ENCODE data around the gene INTS3.

The INTS3 gene, protein sequence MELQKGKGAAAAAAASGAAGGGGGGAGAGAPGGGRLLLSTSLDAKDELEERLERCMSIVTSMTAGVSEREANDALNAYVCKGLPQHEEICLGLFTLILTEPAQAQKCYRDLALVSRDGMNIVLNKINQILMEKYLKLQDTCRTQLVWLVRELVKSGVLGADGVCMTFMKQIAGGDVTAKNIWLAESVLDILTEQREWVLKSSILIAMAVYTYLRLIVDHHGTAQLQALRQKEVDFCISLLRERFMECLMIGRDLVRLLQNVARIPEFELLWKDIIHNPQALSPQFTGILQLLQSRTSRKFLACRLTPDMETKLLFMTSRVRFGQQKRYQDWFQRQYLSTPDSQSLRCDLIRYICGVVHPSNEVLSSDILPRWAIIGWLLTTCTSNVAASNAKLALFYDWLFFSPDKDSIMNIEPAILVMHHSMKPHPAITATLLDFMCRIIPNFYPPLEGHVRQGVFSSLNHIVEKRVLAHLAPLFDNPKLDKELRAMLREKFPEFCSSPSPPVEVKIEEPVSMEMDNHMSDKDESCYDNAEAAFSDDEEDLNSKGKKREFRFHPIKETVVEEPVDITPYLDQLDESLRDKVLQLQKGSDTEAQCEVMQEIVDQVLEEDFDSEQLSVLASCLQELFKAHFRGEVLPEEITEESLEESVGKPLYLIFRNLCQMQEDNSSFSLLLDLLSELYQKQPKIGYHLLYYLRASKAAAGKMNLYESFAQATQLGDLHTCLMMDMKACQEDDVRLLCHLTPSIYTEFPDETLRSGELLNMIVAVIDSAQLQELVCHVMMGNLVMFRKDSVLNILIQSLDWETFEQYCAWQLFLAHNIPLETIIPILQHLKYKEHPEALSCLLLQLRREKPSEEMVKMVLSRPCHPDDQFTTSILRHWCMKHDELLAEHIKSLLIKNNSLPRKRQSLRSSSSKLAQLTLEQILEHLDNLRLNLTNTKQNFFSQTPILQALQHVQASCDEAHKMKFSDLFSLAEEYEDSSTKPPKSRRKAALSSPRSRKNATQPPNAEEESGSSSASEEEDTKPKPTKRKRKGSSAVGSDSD

GRCh38 chr1:153727463-153728304 is at the start of gene INTS3:
Gene INTS3, plus strand, starts transcription at chr1:153728050. Its CDS starts 585 bp downstream, at chr1:153728635.
- DNase-seq (ENCODE audit: low read depth), result peak; percentile 100

GRCh38 chr1:153678519-153679336 is 49.1 kb upstream of the INTS3 start, which contains the start of gene NPR1:
Gene NPR1, plus strand, starts transcription at chr1:153678688. Its CDS starts 421 bp downstream, at chr1:153679109.
- no peak for DNase-seq (ENCODE audit: low read depth)

DNA sequence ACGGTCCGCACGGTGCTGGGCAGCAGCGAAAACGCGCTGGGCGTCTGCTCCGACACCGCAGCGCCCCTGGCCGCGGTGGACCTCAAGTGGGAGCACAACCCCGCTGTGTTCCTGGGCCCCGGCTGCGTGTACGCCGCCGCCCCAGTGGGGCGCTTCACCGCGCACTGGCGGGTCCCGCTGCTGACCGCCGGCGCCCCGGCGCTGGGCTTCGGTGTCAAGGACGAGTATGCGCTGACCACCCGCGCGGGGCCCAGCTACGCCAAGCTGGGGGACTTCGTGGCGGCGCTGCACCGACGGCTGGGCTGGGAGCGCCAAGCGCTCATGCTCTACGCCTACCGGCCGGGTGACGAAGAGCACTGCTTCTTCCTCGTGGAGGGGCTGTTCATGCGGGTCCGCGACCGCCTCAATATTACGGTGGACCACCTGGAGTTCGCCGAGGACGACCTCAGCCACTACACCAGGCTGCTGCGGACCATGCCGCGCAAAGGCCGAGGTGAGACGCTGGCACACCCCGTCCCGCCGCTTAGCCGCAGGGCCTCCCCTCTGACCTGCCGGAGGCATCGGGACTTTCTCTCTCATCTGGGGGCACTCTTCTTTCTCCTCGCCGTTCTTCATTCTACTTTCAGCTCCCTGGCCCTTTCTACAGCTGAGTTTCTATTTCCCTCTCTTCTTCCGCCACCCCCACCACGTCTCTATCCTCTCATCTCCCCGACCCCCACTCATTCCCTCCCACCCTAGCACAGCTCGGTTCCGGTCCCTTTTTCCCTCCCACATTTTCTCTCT is 48.3 kb upstream of the INTS3 start:
- DNase-seq (ENCODE audit: low read depth), result no peak

GRCh38 chr1:153680120-153680403 is 47.8 kb upstream of the INTS3 start:
- no peak for DNase-seq (ENCODE audit: low read depth)

GRCh38 chr1:153682730-153683129 is 45.1 kb upstream of the INTS3 start:
- DNase-seq (ENCODE audit: low read depth), result no peak

DNA sequence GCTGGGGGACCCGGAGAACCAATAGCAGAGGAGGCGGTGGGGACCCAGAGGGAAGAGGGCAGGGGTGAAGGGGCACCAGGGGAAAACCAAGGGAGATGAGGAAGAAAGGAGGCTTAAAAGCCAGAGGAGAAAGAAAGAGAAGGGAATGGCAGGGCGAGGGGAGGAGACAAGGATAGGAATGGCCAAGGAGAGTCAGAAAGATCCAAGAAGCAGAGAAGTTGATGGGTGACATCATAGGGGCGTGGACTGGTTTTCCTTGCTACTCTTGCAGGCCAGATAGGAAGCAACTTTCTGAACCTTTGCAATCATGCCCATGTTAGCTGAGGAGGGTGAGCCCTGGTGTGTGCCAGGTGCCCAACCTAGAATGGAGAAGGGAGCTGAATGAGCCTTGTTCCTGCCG is 44.0 kb upstream of the INTS3 start:
- no peak for DNase-seq (ENCODE audit: low read depth)

DNA sequence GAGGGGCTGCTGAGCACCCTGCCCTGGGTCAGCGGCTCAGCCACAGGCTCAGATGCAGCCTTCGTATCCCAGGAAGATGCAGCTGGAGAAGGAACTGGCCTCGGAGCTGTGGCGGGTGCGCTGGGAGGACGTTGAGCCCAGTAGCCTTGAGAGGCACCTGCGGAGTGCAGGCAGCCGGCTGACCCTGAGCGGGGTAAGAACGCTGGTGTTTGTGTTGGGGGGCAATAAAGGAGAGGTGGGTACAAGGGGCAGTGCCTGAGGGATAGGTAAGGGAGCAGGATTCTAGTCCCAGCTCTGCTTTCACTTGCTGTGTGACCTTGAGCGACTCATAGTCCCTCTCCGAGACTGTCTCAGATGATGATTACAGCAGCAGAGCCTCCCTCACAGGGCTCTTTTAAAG is 43.0 kb upstream of the INTS3 start:
- DNase-seq (ENCODE audit: low read depth), result no peak

DNA sequence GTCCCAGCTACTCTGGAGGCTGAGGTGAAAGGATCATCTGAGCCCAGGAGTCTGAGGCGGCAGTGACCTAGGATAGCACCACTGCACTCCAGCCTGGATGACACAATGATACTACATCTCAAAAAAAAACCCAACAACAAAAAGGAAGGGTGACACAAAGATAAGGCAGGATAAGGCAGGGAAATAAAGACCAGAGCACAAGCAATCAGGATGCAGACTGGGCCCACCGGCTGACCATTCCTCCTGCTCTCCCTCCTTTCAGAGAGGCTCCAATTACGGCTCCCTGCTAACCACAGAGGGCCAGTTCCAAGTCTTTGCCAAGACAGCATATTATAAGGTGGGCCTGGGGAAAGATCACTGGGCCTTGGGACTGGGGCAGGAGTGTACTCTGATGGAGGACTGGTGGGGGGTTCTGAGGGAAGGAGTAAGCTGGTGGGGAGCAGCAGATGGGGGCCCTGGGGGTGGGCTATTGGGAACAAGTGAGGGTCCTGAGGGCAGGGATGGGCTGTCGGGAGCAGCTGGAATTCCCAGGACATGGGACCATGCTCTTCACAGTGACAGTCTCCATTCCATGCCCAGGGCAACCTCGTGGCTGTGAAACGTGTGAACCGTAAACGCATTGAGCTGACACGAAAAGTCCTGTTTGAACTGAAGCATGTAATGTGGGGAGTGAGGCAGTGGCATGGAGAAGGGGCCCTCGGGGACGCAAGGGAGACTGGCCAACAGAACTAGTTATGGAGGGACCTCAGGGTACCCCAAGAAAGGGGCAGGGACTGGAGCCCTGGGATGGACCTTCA is 42.1 kb upstream of the INTS3 start:
- DNase-seq (ENCODE audit: low read depth), result no peak

GRCh38 chr1:153687346-153688125 is 40.3 kb upstream of the INTS3 start:
- no peak for DNase-seq (ENCODE audit: low read depth)

DNA sequence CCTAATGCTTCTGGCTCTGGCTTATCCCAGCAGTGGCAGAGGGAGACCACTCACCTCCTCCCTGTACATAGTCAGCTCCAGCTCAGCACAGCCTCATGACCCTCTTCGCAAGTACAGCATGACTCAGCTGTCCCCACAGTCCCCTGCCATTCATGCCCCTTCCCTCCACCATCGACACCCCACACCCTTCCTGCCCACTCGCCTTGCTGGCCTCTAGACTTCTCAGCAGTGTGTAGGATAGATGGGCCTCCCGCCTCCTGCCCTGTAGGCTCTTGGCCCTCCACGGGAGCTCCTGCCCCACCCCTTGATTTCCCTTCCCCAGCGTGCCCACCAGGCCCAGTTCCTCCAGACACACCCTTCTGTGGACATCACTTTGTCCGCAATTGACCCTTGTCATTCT is 39.6 kb upstream of the INTS3 start:
- no peak for DNase-seq (ENCODE audit: low read depth)

- DNase-seq (ENCODE audit: low read depth), result no peak
These were observed 39.0 kb upstream of the INTS3 start for GRCh38 chr1:153688736-153689328.

- DNase-seq (ENCODE audit: low read depth), result no peak
These were observed 34.4 kb upstream of the INTS3 start for GRCh38 chr1:153693466-153693865.

- DNase-seq (ENCODE audit: low read depth), result no peak
These were observed 31.1 kb upstream of the INTS3 start for GRCh38 chr1:153696741-153697140.

- DNase-seq (ENCODE audit: low read depth), result no peak
These were observed 30.4 kb upstream of the INTS3 start for GRCh38 chr1:153697191-153698019.

GRCh38 chr1:153698020-153698922 is 29.6 kb upstream of the INTS3 start:
- DNase-seq (ENCODE audit: low read depth), result no peak
